Endothelial cell of umbilical vein (primary cell): ENCODE data around the gene CHADL. TPM values are rescaled to one million over a fixed set of nuclear protein-coding genes. Genes with fewer than 3 reads are reported as not detected.

Experiments used
- BruUV-seq: library from RNA; stranded (reverse); fragments of 400-500 nt; replicated peaks from 2 replicates; lab custom pipeline; 2021; lab: Mats Ljungman, UMichigan
- CTCF ChIA-PET: fragments of 300-600, 350-600 bp; sonication (Branson Sonifier 250); formaldehyde crosslinking; loops from one replicate; lab custom pipeline; 2021; ENCODE audit warnings: antibody characterized with exemption, inconsistent platforms; lab: Charles Lee
- POLR2A ChIA-PET: fragments of 300-600, 350-600 bp; sonication (Branson Sonifier 250); formaldehyde crosslinking; loops from one replicate; lab custom pipeline; 2021; ENCODE audit warnings: antibody characterized with exemption, inconsistent platforms; lab: Charles Lee
- DNase-seq: peaks from one replicate; pipeline ENCODE4 v3.0.0-alpha.2; 2011; ENCODE audit warnings: low read depth, low spot score
- FAIRE-seq: peaks from 2 replicates; lab custom pipeline; 2011; peaks lifted over from hg19 to GRCh38; lab: Jason Lieb, UNC
- H2AFZ ChIP-seq: 2 replicates; pipeline ENCODE4 v1.6.0; 2012; ENCODE audit warnings: low read depth, low read length, control low read depth, inconsistent platforms
- H3K27ac ChIP-seq: 2 replicates; pipeline ENCODE4 v1.5.1; 2011; ENCODE audit warnings: low read depth, mild to moderate bottlenecking, control low read depth, low read length, moderate library complexity; ENCODE audit not compliant: insufficient read depth
- H3K27me3 ChIP-seq, 2 experiments: 2 replicates each; pipeline versions ENCODE4 v1.6.0 to v1.6.1; 2011; ENCODE audit warnings: low read length in 2 of 2, mixed read lengths in 1 of 2; ENCODE audit not compliant: control insufficient read depth in 2 of 2, insufficient read depth in 2 of 2
- H3K36me3 ChIP-seq, 2 experiments: 2 replicates in 1 of 2; 3 replicates in 1 of 2; pipeline ENCODE4 v1.5.1; 2011; ENCODE audit warnings: low read length in 2 of 2, mild to moderate bottlenecking in 1 of 2, moderate library complexity in 1 of 2; ENCODE audit not compliant: control insufficient read depth in 2 of 2, insufficient read depth in 2 of 2; ENCODE audit errors: extremely low read depth in 1 of 2
- H3K4me1 ChIP-seq: 3 replicates; pipeline ENCODE4 v1.5.1; 2011; ENCODE audit warnings: mild to moderate bottlenecking, low read length; ENCODE audit not compliant: control insufficient read depth, insufficient read depth; ENCODE audit errors: extremely low read depth
- H3K4me2 ChIP-seq: 2 replicates; pipeline ENCODE4 v1.6.1; 2011; ENCODE audit warnings: low read length, control low read depth, mixed read lengths; ENCODE audit not compliant: insufficient read depth
- H3K4me3 ChIP-seq, 3 experiments: fragments of 200-600 bp in 1 of 3; sonication (generic), shearing (Covaris generic) in 1 of 3; replicated peaks in 1 of 3; 2 replicates each; pipeline ENCODE4 v1.5.1; 2011 to 2016; ENCODE audit warnings: control low read depth in 3 of 3, low read length in 3 of 3, mild to moderate bottlenecking in 2 of 3, inconsistent platforms in 1 of 3, low read depth in 1 of 3, moderate library complexity in 1 of 3; ENCODE audit not compliant: insufficient read depth in 1 of 3
- H3K79me2 ChIP-seq: 2 replicates; pipeline ENCODE4 v1.6.0; 2012; ENCODE audit warnings: low read length, inconsistent platforms; ENCODE audit not compliant: control insufficient read depth, insufficient read depth
- H3K9ac ChIP-seq: replicated peaks from 2 replicates; pipeline ENCODE3; 2011; ENCODE audit warnings: low read length, control low read depth; ENCODE audit not compliant: insufficient read depth; ENCODE audit errors: extremely low read depth
- H3K9me1 ChIP-seq: replicated peaks from 3 replicates; pipeline ENCODE4 v1.6.0; 2011; ENCODE audit warnings: mild to moderate bottlenecking, low read length; ENCODE audit not compliant: control insufficient read depth, insufficient read depth; ENCODE audit errors: extremely low read depth
- H3K9me3 ChIP-seq: replicated peaks from 2 replicates; pipeline ENCODE4 v1.5.1; 2012; ENCODE audit warnings: low read length, inconsistent platforms; ENCODE audit not compliant: control insufficient read depth, insufficient read depth
- H4K20me1 ChIP-seq: replicated peaks from 2 replicates; pipeline ENCODE3; 2011; ENCODE audit warnings: mild to moderate bottlenecking, low read length; ENCODE audit not compliant: control insufficient read depth, insufficient read depth; ENCODE audit errors: extremely low read depth
- CTCF ChIP-seq, 2 donors: IDR thresholded peaks; 1 replicate in 1 of 2; 2 replicates in 1 of 2; pipeline ENCODE4 v1.5.1; 2011; ENCODE audit warnings: low read length in 2 of 2, mild to moderate bottlenecking in 2 of 2, moderate library complexity in 2 of 2, control low read depth in 1 of 2, inconsistent platforms in 1 of 2, low read depth in 1 of 2; ENCODE audit not compliant: insufficient read depth in 1 of 2; ENCODE audit errors: extremely low read depth in 1 of 2
- EZH2 ChIP-seq: IDR thresholded peaks from 2 replicates; pipeline ENCODE4 v1.6.1; 2012; ENCODE audit warnings: borderline replicate concordance, low read depth, mild to moderate bottlenecking, moderate library complexity, low read length, inconsistent platforms; ENCODE audit not compliant: severe bottlenecking
- FOS ChIP-seq: IDR thresholded peaks from 2 replicates; pipeline ENCODE4 v1.6.1; 2011; ENCODE audit warnings: mild to moderate bottlenecking, low read length, moderate library complexity, borderline replicate concordance; ENCODE audit not compliant: insufficient read depth
- GATA2 ChIP-seq: IDR thresholded peaks from 2 replicates; pipeline ENCODE4 v1.7.0; 2011; ENCODE audit warnings: low read depth, mild to moderate bottlenecking, moderate library complexity, mixed read lengths, low read length; ENCODE audit not compliant: insufficient read length, insufficient read depth
- JUN ChIP-seq: IDR thresholded peaks from 2 replicates; pipeline ENCODE4 v1.6.1; 2011; ENCODE audit warnings: borderline replicate concordance, low read depth; ENCODE audit not compliant: insufficient read length, insufficient read depth
- MAX ChIP-seq: IDR thresholded peaks from 2 replicates; pipeline ENCODE4 v1.6.1; 2011; ENCODE audit not compliant: insufficient read depth, insufficient read length
- MYC ChIP-seq: IDR thresholded peaks from one replicate; pipeline ENCODE4 v1.6.1; 2011; ENCODE audit warnings: mild to moderate bottlenecking, low read depth, low read length
- POLR2A ChIP-seq: IDR thresholded peaks from 2 replicates; pipeline ENCODE4 v1.6.1; 2012; ENCODE audit warnings: low read depth, mild to moderate bottlenecking, control low read depth, low read length
- POLR2AphosphoS5 ChIP-seq: IDR thresholded peaks from 2 replicates; pipeline ENCODE4 v1.6.1; 2012; ENCODE audit warnings: low read depth, mild to moderate bottlenecking, control low read depth, low read length, moderate library complexity; ENCODE audit not compliant: insufficient read depth
- dilution Hi-C: fragments of 300-500 bp; cut with MboI; formaldehyde crosslinking; loops from one replicate; pipeline ENCODE4 v1.15.0; 2019; ENCODE audit warnings: low sequenced_read_pairs; ENCODE audit not compliant: extremely low pct_ligation_motif_present
- intact Hi-C: fragments of 100-400 bp; cut with micrococcal nuclease; formaldehyde crosslinking; loops from one replicate; pipeline ENCODE4 v1.10.0; 2022
- polyA plus RNA-seq, 4 experiments: library from polyadenylated mRNA; depleted of rRNA in 3 of 4; stranded (reverse) in 3 of 4; unstranded in 1 of 4; fragments of >200 nt; gene quantifications; 2 replicates each; pipeline versions ENCODE4 v1.2.1 to v1.2.3, GENCODE V29; 2011 to 2012; ENCODE audit warnings: missing spikeins in 1 of 4
- total RNA-seq: library from RNA; stranded (reverse); gene quantifications from 2 replicates; pipeline ENCODE4 v1.2.3, GENCODE V29; 2021

The CHADL gene
- total and polyA plus RNA-seq, 2 donors (not counting 3 experiments of a cell fraction or from before 2014, with no cell fraction given), result 0.69 to 1.1 TPM

- H3K4me3 ChIP-seq, result no peak overlapping the region
- peaks cover 36 to 72% of the 10 kb centered on the region in 2 experiments for H3K36me3 ChIP-seq
- ChIA-PET POLR2A (no interaction called here), CTCF (interaction anchor here (0.6 to 1.3 kb wide), 2 partner anchors 13 to 330 kb away, joined by 3 to 6 read pairs; no protein-coding TSS in a partner anchor)
- no peaks in the 10 kb centered on the region for H3K9me1 ChIP-seq
- no peak overlapping the region for H3K27ac ChIP-seq
- H3K4me1 ChIP-seq, result peaks cover 14% of the 10 kb centered on the region
- H3K27me3 ChIP-seq, result no peaks in the 10 kb centered on the region
- peaks cover 5% of the 10 kb centered on the region for H3K79me2 ChIP-seq
- H4K20me1 ChIP-seq, result no peaks in the 10 kb centered on the region
- FAIRE-seq (no peak), DNase-seq (no peak)
- BruUV-seq, result no TSS peak
- H3K9ac ChIP-seq, result no peak overlapping the region
- TF ChIP-seq JUN (no peak), POLR2A (peak; percentile 30)
- intact Hi-C loops (no loop called here), dilution Hi-C loops (no loop called here)
- no peaks in the 10 kb centered on the region for H3K9me3 ChIP-seq
- H3K4me2 ChIP-seq, result no peak overlapping the region
- no peak overlapping the region for H2AFZ ChIP-seq
Observed at GRCh38 chr22:41252365-41252764, 11.6 kb upstream of the CHADL start.

DNA sequence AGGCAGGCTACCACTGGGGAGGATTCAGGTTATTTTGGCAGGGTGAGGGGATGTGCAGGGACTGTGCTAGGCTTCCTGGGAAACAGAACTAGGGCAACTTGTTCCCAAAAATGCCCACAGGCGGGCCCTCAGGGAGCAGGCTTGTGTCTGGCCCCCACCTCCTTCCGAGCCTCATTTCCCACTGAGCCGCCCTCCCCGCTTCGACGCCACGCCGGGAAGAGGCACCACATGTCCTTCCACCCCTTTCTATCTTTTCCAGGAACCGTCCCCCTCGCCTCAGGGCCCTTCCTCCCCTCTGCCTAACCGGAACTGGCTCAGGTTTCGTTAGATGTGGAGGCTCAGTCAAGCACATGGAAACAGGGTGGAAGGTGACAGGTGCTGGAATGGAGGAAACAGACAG is 9.4 kb upstream of the CHADL start:
- H3K79me2 ChIP-seq, result peaks cover 3% of the 10 kb centered on the region
- no peak overlapping the region for H3K27ac ChIP-seq
- no peak overlapping the region for H2AFZ ChIP-seq
- peaks cover 29 to 78% of the 10 kb centered on the region in 2 experiments for H3K36me3 ChIP-seq
- no peak for FAIRE-seq
- BruUV-seq, result no TSS peak
- no peak for DNase-seq
- ChIA-PET POLR2A (no interaction called here), CTCF (no interaction called here)
- dilution Hi-C loops, result no loop called here
- H3K4me2 ChIP-seq, result no peak overlapping the region
- intact Hi-C loops, result no loop called here
- no peak overlapping the region for H3K9ac ChIP-seq
- no peaks in the 10 kb centered on the region for H3K4me1 ChIP-seq
- no peak overlapping the region for H3K4me3 ChIP-seq
- TF ChIP-seq FOS, result no peak
- no peak for TF ChIP-seq EZH2
- no peak for TF ChIP-seq POLR2AphosphoS5
- no peak for TF ChIP-seq CTCF (IDR thresholded peaks at IDR 0.05; ENCODE audit: extremely low read depth in 1 of 2, insufficient read depth in 1 of 2, low read depth in 1 of 2, low read length in 2 of 2)
- no peak for TF ChIP-seq MAX
- no peak for TF ChIP-seq MYC
- no peak for TF ChIP-seq GATA2
- TF ChIP-seq JUN, result no peak
- no peak for TF ChIP-seq POLR2A
- no peaks in the 10 kb centered on the region for H4K20me1 ChIP-seq
- H3K9me3 ChIP-seq, result no peaks in the 10 kb centered on the region
- no peaks in the 10 kb centered on the region for H3K9me1 ChIP-seq
- H3K27me3 ChIP-seq, result no peaks in the 10 kb centered on the region
